ENCODE results near the gene AIG1.

AIG1 gene

GRCh38 chr6:143286251-143286795 lies 225.6 kb downstream of the AIG1 start:
- Histone ChIP-seq H3K36me3 (ENCODE audit: control insufficient read depth, insufficient read depth, low read length) (no peaks in the 10 kb centered on the region), H3K27me3 (replicated peaks; ENCODE audit: control insufficient read depth, insufficient read depth, low read length) (no peaks in the 10 kb centered on the region), H3K4me3 (replicated peaks; ENCODE audit: low read depth, low read length) (no peak overlapping the region)
- DNase-seq (ENCODE audit: extremely low read depth, insufficient read length), result no peak
- TF ChIP-seq CTCF (IDR thresholded peaks at IDR 0.05; ENCODE audit: insufficient read depth, low read length, poor library complexity, severe bottlenecking), result no peak

- no peak for TF ChIP-seq CTCF (IDR thresholded peaks at IDR 0.05; ENCODE audit: insufficient read depth, low read length, poor library complexity, severe bottlenecking)
- H3K27me3 ChIP-seq (replicated peaks; ENCODE audit: control insufficient read depth, insufficient read depth, low read length), result no peaks in the 10 kb centered on the region
- DNase-seq (ENCODE audit: extremely low read depth, insufficient read length), result no peak
- H3K36me3 ChIP-seq (ENCODE audit: control insufficient read depth, insufficient read depth, low read length), result no peaks in the 10 kb centered on the region
- H3K4me3 ChIP-seq (replicated peaks; ENCODE audit: low read depth, low read length), result no peak overlapping the region
Measured at GRCh38 chr6:143288923-143289322, 228.2 kb downstream of the AIG1 start.

- DNase-seq (ENCODE audit: extremely low read depth, insufficient read length), result no peak
- TF ChIP-seq CTCF (IDR thresholded peaks at IDR 0.05; ENCODE audit: insufficient read depth, low read length, poor library complexity, severe bottlenecking), result no peak
- Histone ChIP-seq H3K36me3 (ENCODE audit: control insufficient read depth, insufficient read depth, low read length) (no peaks in the 10 kb centered on the region), H3K27me3 (replicated peaks; ENCODE audit: control insufficient read depth, insufficient read depth, low read length) (no peaks in the 10 kb centered on the region), H3K4me3 (replicated peaks; ENCODE audit: low read depth, low read length) (no peak overlapping the region)
Measured at GRCh38 chr6:143290206-143290605, 229.5 kb downstream of the AIG1 start.

GRCh38 chr6:143293523-143293922 lies 232.8 kb downstream of the AIG1 start:
- TF ChIP-seq CTCF (IDR thresholded peaks at IDR 0.05; ENCODE audit: insufficient read depth, low read length, poor library complexity, severe bottlenecking), result no peak
- Histone ChIP-seq H3K27me3 (replicated peaks; ENCODE audit: control insufficient read depth, insufficient read depth, low read length) (no peaks in the 10 kb centered on the region), H3K36me3 (ENCODE audit: control insufficient read depth, insufficient read depth, low read length) (no peaks in the 10 kb centered on the region), H3K4me3 (replicated peaks; ENCODE audit: low read depth, low read length) (no peak overlapping the region)
- DNase-seq (ENCODE audit: extremely low read depth, insufficient read length), result no peak

GRCh38 chr6:143294265-143294860 lies 233.7 kb downstream of the AIG1 start:
- Histone ChIP-seq H3K27me3 (replicated peaks; ENCODE audit: control insufficient read depth, insufficient read depth, low read length) (no peaks in the 10 kb centered on the region), H3K36me3 (ENCODE audit: control insufficient read depth, insufficient read depth, low read length) (no peaks in the 10 kb centered on the region), H3K4me3 (replicated peaks; ENCODE audit: low read depth, low read length) (no peak overlapping the region)
- TF ChIP-seq CTCF (IDR thresholded peaks at IDR 0.05; ENCODE audit: insufficient read depth, low read length, poor library complexity, severe bottlenecking), result no peak
- DNase-seq (ENCODE audit: extremely low read depth, insufficient read length), result no peak

- Histone ChIP-seq H3K4me3 (replicated peaks; ENCODE audit: low read depth, low read length) (no peak overlapping the region), H3K36me3 (ENCODE audit: control insufficient read depth, insufficient read depth, low read length) (no peaks in the 10 kb centered on the region), H3K27me3 (replicated peaks; ENCODE audit: control insufficient read depth, insufficient read depth, low read length) (no peaks in the 10 kb centered on the region)
- DNase-seq (ENCODE audit: extremely low read depth, insufficient read length), result no peak
- no peak for TF ChIP-seq CTCF (IDR thresholded peaks at IDR 0.05; ENCODE audit: insufficient read depth, low read length, poor library complexity, severe bottlenecking)
Measured at GRCh38 chr6:143295932-143296331, 235.2 kb downstream of the AIG1 start.
